ENCODE results near the gene CIITA.

CIITA gene

DNA sequence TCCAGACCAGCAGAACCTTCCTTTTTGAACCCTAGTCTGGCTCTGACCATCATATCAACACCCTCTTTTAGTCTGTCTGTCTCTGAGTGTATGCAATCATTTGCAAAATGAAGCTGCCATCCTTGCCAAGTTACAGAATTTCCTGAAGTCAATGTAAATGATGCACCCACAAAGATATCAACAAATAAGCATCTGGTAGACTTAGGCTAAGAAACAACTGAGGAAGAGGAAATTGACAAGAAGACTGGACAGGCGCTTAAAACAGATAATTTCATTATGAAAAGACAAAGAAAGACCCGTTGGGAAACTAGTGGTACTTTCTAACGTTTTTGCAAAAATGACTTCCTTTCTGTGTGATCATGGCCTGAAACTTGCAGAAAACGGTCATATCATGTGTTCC, 24.7 kb upstream of the CIITA start:
- no peak for DNase-seq (ENCODE audit: low spot score)

DNA sequence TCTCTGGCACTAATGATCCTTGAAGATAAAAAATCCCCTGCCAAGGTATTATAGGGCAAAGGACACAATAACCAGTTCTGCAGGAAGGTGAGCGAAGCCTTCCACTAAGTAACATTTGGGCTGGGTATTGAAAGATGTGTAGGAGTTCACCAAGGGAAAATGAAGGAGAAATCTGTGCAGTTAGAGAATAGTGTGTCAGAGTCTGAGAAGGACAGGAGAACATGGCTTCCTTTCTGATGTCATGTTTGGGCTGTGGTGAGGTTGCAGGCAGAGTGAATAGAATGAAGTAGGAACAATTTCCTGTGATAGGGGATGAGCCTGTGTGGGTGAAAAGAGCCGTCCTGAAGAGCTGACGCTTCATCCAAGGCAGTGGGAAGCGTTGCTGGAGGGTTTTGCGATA, 24.1 kb upstream of the CIITA start:
- DNase-seq (ENCODE audit: low spot score), result no peak

- no peak for DNase-seq (ENCODE audit: low spot score)
Observed at GRCh38 chr16:10856042-10856441, 21.0 kb upstream of the CIITA start.

GRCh38 chr16:10858203-10858602, 18.8 kb upstream of the CIITA start:
- no peak for DNase-seq (ENCODE audit: low spot score)

DNA sequence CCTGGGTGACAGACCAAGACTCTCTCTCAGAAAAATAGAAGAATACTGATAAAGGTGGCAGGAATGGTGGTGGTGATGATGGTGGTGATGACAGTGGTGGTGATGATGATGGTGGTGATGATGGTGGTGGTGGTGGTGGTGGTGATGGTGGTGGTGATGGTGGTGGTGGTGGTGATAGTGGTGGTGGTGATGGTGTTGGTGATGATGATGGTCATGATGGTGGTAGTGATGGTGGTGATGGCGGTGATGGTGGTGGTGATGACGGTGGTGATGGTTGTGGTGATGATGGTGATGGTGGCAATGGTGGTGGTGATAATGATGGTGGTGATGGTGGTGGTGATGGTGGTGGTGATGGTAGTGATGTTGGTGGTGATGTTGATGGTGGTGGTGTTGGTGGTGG, 18.0 kb upstream of the CIITA start:
- no peak for DNase-seq (ENCODE audit: low spot score)

DNA sequence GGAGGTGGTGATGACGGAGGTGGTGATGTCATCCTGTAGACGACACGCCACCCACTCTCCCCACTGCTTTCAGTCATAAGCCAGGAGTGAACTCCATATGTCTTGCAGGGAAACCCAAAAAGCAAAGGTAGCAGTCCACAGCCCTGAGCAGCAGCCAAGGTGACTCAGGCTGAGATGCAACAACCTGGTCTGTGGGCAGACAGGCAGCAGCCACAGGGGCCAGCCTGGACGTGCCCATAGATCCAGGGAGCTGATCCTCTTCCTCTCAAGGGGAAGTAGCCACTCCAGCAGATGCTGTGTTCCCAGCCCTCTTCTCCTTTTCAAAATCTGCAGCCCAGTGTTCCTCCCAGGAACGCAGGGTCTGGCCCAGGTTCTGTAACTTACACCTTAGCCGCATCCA, 17.3 kb upstream of the CIITA start:
- DNase-seq (ENCODE audit: low spot score), result no peak

- no peak for DNase-seq (ENCODE audit: low spot score)
Observed at GRCh38 chr16:10862438-10862837, 14.6 kb upstream of the CIITA start.

GRCh38 chr16:10865991-10866966, 10.7 kb upstream of the CIITA start:
- DNase-seq (ENCODE audit: low spot score), result no peak

- DNase-seq (ENCODE audit: low spot score), result no peak
Observed at GRCh38 chr16:10867199-10867598, 9.8 kb upstream of the CIITA start.

DNA sequence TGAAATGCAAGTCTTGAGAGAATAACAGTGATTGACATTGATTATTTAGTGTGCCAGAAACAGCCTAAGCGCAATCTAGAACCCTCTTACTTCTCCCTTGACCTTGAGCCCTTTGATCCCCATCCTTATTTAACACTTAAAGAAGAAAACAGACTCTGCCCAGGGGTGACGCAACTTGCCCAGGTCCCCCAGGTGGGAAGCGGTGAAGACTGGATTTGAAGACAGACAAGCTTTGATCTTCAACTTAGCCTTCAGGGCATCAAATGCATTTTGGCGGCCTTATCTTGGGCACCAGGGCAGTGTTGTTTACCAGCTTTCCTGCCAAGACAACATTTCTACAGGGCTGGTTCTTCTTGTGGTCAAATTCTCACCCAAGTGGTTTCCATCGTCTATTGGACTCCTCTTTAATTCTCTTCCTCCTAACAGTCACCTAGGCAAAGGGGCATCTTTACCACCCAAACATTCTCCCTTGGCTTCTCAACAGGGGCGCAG, 8.9 kb upstream of the CIITA start:
- no peak for DNase-seq (ENCODE audit: low spot score)

- no peak for DNase-seq (ENCODE audit: low spot score)
Observed at GRCh38 chr16:10868596-10869469, 8.2 kb upstream of the CIITA start.

DNA sequence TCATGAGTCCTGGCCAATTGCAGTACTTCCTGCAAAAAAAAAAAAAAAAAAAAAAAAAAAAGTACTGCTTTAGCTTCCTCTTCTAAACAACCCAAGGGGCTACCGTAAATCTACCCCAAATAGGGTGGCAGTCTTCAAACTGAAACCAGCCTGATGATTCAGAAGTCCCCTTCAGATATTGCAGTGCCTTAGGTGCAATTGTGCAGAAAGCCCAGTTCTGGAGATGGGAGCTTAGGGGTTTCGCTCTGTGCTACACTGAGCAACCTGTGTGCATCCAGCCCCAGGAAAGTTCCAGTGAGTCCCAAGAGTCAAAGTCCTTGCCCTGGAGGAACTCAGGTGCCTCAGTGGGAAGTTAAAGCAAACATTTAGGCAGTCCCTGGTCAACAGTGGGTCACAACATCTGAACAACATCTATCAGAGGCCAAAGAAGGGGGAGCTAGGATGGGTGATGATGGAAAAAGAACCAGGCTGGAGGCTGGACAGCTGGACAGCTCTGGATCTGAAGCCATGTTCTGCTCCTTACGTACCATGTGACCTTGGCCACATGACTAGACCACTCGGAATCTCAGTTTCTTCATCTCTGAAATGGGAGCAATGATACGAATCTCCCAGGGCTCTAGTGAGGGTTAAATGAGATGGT, 6.7 kb upstream of the CIITA start:
- DNase-seq (ENCODE audit: low spot score), result no peak

GRCh38 chr16:10870808-10871156, 6.2 kb upstream of the CIITA start:
- no peak for DNase-seq (ENCODE audit: low spot score)

DNA sequence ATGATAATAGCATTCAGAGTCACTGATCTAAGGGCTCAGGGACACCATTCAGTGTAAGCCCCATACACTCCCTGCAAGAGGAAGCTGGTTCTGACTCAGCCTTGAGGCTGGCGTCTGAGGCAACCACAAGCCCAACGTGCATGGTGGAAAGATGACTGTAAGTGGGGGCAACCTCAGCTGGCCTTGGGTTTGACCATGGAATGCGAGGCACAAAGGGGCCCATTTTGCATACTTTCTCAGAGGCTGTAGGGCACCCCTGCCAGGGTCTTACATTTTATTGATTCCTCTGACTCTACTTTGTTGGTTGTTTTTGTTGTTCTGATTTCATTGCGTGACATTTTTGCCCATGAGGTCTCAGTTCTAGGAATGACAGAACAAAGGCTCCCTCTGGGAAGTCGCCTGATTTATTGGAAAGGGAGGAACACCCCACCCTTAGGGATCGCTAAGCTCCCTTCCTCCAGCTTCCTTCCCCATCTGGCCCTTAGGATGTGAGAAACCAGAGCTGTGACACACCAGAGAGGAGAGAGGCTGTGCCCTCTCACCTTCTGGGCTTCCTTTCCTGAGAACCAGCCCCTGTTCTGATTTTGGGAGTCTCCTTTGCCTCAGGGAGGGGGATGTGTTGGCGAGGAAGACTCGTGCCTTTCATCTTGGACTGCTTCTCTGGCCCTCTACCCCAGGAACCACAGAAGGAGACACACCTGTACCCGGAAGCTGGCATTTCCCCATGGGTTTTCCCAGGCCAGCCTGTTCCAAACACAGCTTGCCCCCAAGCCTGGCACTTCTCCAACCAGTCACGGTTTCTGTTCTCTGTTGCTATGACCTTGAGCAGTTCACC, 5.6 kb upstream of the CIITA start:
- peak; percentile 35 for DNase-seq (ENCODE audit: low spot score)

GRCh38 chr16:10876315-10876714, 687 bp upstream of the CIITA start:
- DNase-seq (ENCODE audit: low spot score), result no peak

DNA sequence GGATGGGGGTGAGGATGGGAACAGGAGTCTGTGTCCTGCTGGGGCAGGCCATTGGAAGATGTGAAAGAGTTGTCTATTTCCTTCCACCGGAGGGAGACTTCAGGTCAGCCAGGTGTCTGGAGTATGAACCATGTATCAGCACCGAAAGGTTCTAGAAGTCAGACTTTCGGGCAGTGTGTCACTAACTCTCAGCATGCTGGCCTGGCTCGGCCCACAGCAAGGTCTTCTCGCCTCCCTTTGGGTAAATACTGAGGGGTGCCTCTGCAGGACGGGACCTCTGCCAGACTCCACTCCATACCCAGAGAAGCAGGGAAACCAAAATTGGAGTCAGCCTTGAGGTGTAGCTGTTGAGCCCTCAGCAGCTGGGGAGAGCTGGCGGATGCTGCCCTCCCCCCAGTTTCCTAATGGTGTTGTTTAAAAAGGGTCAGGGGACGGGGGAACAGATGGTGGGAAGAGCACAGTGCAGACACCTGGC, 507 bp downstream of the CIITA start:
- DNase-seq (ENCODE audit: low spot score), result no peak

- no peak for DNase-seq (ENCODE audit: low spot score)
Observed at GRCh38 chr16:10878328-10878643, 1.3 kb downstream of the CIITA start.

- no peak for DNase-seq (ENCODE audit: low spot score)
Observed at GRCh38 chr16:10878644-10879501, 1.9 kb downstream of the CIITA start.

- no peak for DNase-seq (ENCODE audit: low spot score)
Observed at GRCh38 chr16:10879681-10880589, 2.9 kb downstream of the CIITA start.
